B cell (primary cell): ENCODE results near the gene ATG16L1. TPM values are rescaled to one million over a fixed set of nuclear protein-coding genes. Genes with fewer than 3 reads are reported as not detected.

Experiments used
- ATAC-seq: fragments of 200-7000 bp; cut with Tn5 transposase; one replicate; pipeline ENCODE4 v1.10.0; 2021; ENCODE audit warnings: low read depth, mild to moderate bottlenecking, moderate number of reproducible peaks, moderate library complexity
- CTCF ChIA-PET: fragments of 350-600 bp; sonication (Branson Sonifier 250); formaldehyde crosslinking; loops from one replicate; lab custom pipeline; 2021; ENCODE audit warnings: antibody characterized with exemption, inconsistent platforms; lab: Charles Lee
- POLR2A ChIA-PET: fragments of 350-600 bp; sonication (Branson Sonifier 250); formaldehyde crosslinking; loops from one replicate; lab custom pipeline; 2021; ENCODE audit warnings: antibody characterized with exemption; lab: Charles Lee
- DNase-seq: peaks from one replicate; pipeline ENCODE4 v3.0.0; 2013
- H2AFZ ChIP-seq: 2 replicates; pipeline ENCODE4 v1.6.1; 2012; ENCODE audit warnings: mild to moderate bottlenecking, low read depth, low read length; ENCODE audit not compliant: insufficient read depth, poor library complexity, severe bottlenecking
- H3K27ac ChIP-seq, 2 donors: 1 replicate in 1 of 2; 2 replicates in 1 of 2; pipeline ENCODE4 v1.5.1; 2012 to 2013; ENCODE audit warnings: low read length in 2 of 2, mild to moderate bottlenecking in 2 of 2, moderate library complexity in 1 of 2
- H3K27me3 ChIP-seq, 4 experiments: fragments of 200-600 bp in 1 of 4; sonication (generic) in 1 of 4; replicated peaks in 1 of 4; 1 replicate in 2 of 4; 2 replicates in 2 of 4; pipeline versions ENCODE4 v1.6.1 to v1.7.0; 2013 to 2016; ENCODE audit warnings: low read length in 3 of 4, mild to moderate bottlenecking in 2 of 4, mixed read lengths in 1 of 4, moderate library complexity in 1 of 4; ENCODE audit not compliant: insufficient read depth in 4 of 4, control insufficient read depth in 3 of 4; ENCODE audit errors: control extremely low read depth in 1 of 4
- H3K36me3 ChIP-seq, 2 experiments: replicated peaks in 1 of 2; 1 replicate in 1 of 2; 2 replicates in 1 of 2; pipeline versions ENCODE4 v1.6.1 to v1.7.1; 2013; ENCODE audit warnings: low read length in 1 of 2; ENCODE audit not compliant: insufficient read depth in 2 of 2, control insufficient read depth in 1 of 2; ENCODE audit errors: control extremely low read depth in 1 of 2, extremely low read depth in 1 of 2
- H3K4me1 ChIP-seq, 2 donors: fragments of 200-600 bp in 1 of 2; sonication (generic) in 1 of 2; 1 replicate in 1 of 2; 2 replicates in 1 of 2; pipeline versions ENCODE4 v1.5.1 to v1.6.1; 2013 to 2017; ENCODE audit warnings: low read length in 2 of 2; ENCODE audit not compliant: control insufficient read depth in 2 of 2, insufficient read depth in 2 of 2
- H3K4me2 ChIP-seq: replicated peaks from 2 replicates; pipeline ENCODE3; 2012; ENCODE audit warnings: mild to moderate bottlenecking, low read depth, low read length; ENCODE audit not compliant: poor library complexity, severe bottlenecking
- H3K4me3 ChIP-seq, 5 experiments: fragments of 200-600 bp in 1 of 5; sonication (generic) in 1 of 5; 1 replicate in 3 of 5; 2 replicates in 2 of 5; pipeline versions ENCODE4 v1.5.1 to v1.7.0; 2011 to 2016; ENCODE audit warnings: low read length in 4 of 5, mild to moderate bottlenecking in 4 of 5, low read depth in 2 of 5, control low read depth in 1 of 5, moderate library complexity in 1 of 5; ENCODE audit not compliant: insufficient read depth in 1 of 5; ENCODE audit errors: control extremely low read depth in 1 of 5, extremely low read depth in 1 of 5
- H3K79me2 ChIP-seq: fragments of 200-600 bp; sonication (generic); one replicate; pipeline ENCODE4 v1.6.0; 2016; ENCODE audit warnings: low read length; ENCODE audit not compliant: control insufficient read depth, insufficient read depth
- H3K9ac ChIP-seq: fragments of 200-600 bp; sonication (generic); 2 replicates; pipeline ENCODE4 v1.6.1; 2017; ENCODE audit warnings: mild to moderate bottlenecking, low read length, moderate library complexity
- H3K9me3 ChIP-seq, 3 donors: one replicate each; pipeline versions ENCODE4 v1.6.1 to v1.7.1; 2013; ENCODE audit warnings: low read length in 2 of 3; ENCODE audit not compliant: control insufficient read depth in 2 of 3, insufficient read depth in 1 of 3; ENCODE audit errors: control extremely low read depth in 1 of 3
- H4K20me1 ChIP-seq: 2 replicates; pipeline ENCODE4 v1.6.0; 2012; ENCODE audit warnings: mild to moderate bottlenecking, low read length; ENCODE audit not compliant: insufficient read depth, control insufficient read depth, poor library complexity, severe bottlenecking
- H3K27ac Mint-ChIP-seq: one replicate; pipeline ENCODE4 v1.8.0; 2021; ENCODE audit warnings: mixed read lengths
- H3K27me3 Mint-ChIP-seq: one replicate; pipeline ENCODE4 v1.8.0; 2021; ENCODE audit warnings: mixed read lengths
- H3K4me1 Mint-ChIP-seq: one replicate; pipeline ENCODE4 v1.8.0; 2021; ENCODE audit warnings: mixed read lengths
- H3K4me3 Mint-ChIP-seq: one replicate; pipeline ENCODE4 v1.8.0; 2021; ENCODE audit warnings: mixed read lengths
- H3K9me3 Mint-ChIP-seq: one replicate; pipeline ENCODE4 v1.8.0; 2022; ENCODE audit warnings: mixed read lengths; ENCODE audit not compliant: insufficient read depth
- CTCF ChIP-seq: fragments of 200-600 bp; IDR thresholded peaks from one replicate; pipeline ENCODE4 v1.8.0; 2022; ENCODE audit warnings: antibody characterized with exemption, mild to moderate bottlenecking
- EZH2 ChIP-seq: IDR thresholded peaks from 2 replicates; pipeline ENCODE4 v1.6.1; 2012; ENCODE audit warnings: borderline replicate concordance, low read depth, mild to moderate bottlenecking, moderate library complexity, low read length; ENCODE audit not compliant: insufficient read depth, poor library complexity, severe bottlenecking
- WGBS: methylation state at CpG from one replicate; pipeline ENCODE4 v1.1.5; 2013; ENCODE audit warnings: missing lambda C conversion rate; ENCODE audit not compliant: insufficient coverage; 5-methylcytosine and 5-hydroxymethylcytosine counted together
- intact Hi-C: fragments of 100-400 bp; cut with micrococcal nuclease; formaldehyde crosslinking; loops from one replicate; pipeline ENCODE4 v1.10.0; 2022
- polyA plus RNA-seq: library from polyadenylated mRNA; depleted of rRNA; stranded (reverse); fragments of >200 nt; gene quantifications from 2 replicates; pipeline ENCODE4 v1.2.3, GENCODE V29; 2012
- total RNA-seq, 2 donors: library from RNA; stranded (reverse); fragments of 120-200 nt in 1 of 2; gene quantifications; 1 replicate in 1 of 2; 2 replicates in 1 of 2; pipeline versions ENCODE4 v1.2.3 to v1.2.4, GENCODE V29; 2013 to 2022

Gene ATG16L1
- total and polyA plus RNA-seq, 2 donors (not counting 1 experiment from before 2014, with no cell fraction given), result 25.7 to 69.9 TPM

DNA sequence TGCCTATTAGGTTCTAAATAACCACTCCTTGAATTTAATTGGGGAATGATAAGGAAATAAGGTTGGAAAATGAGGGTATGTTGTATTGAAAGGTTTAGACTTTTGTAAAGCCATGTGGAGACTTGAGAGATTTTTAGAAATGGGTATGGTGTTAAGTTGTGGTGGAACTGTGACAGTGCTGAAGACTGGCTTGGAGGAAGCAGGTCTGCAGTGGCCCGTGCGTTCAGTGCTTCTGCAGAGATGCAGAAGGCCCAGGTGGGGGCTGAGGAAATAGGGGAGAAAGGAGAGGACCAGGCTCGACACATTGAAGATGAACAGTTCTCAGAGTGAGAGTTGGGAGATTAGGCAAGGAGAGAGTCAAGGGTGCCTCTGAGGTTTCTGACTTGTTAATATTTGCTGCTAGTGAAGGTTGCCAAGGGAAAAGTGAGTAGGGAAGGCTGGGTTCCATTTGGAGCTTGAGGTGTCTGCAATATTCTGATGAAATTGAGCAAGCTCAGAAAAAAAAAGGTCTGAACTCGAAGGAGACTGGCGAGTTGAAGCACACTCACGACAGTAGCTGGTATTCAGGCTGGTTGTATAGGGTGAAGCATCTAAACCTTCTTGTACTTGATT is 30.6 kb downstream of the ATG16L1 start:
- TF ChIP-seq CTCF, result no peak
- TF ChIP-seq EZH2, result no peak
- ATAC-seq (no peak), DNase-seq (no peak)
- intact Hi-C loops, result no loop called here
- Histone ChIP-seq H3K9me3 (no peaks in the 10 kb centered on the region), H3K27me3 (no peaks in the 10 kb centered on the region), H4K20me1 (peaks cover 8% of the 10 kb centered on the region), H3K79me2 (peaks cover 35% of the 10 kb centered on the region), H3K4me1 (no peaks in the 10 kb centered on the region), H3K9ac (no peak overlapping the region), H2AFZ (no peak overlapping the region), H3K27ac (no peak overlapping the region), H3K4me3 (no peak overlapping the region), H3K36me3 (peaks cover 30 to 87% of the 10 kb centered on the region in 2 experiments), H3K4me2 (no peak overlapping the region)
- Mint-ChIP-seq H3K27ac (peak overlapping the region; percentile 42), H3K9me3 (no peaks in the 10 kb centered on the region), H3K27me3 (no peaks in the 10 kb centered on the region), H3K4me3 (no peak overlapping the region), H3K4me1 (peaks cover 7% of the 10 kb centered on the region)
- CTCF ChIA-PET, result interaction anchor here (2.2 kb wide), 1 partner anchor 14 kb away, joined by 5 read pairs; no protein-coding TSS in a partner anchor
- POLR2A ChIA-PET, result no interaction called here
- WGBS, result 97% methylated on average over 5 of the region's 6 CpGs

- Histone ChIP-seq H3K4me3 (no peak overlapping the region), H3K4me2 (no peak overlapping the region), H4K20me1 (peaks cover 8% of the 10 kb centered on the region), H3K27ac (no peak overlapping the region), H3K9me3 (no peaks in the 10 kb centered on the region), H2AFZ (no peak overlapping the region), H3K27me3 (no peaks in the 10 kb centered on the region), H3K79me2 (peaks cover 27% of the 10 kb centered on the region), H3K9ac (no peak overlapping the region), H3K36me3 (peaks cover 9 to 78% of the 10 kb centered on the region in 2 experiments), H3K4me1 (no peaks in the 10 kb centered on the region)
- DNase-seq (no peak), ATAC-seq (no peak)
- H3K4me3 Mint-ChIP-seq, result no peak overlapping the region
- intact Hi-C loops, result no loop called here
- POLR2A ChIA-PET, result interaction anchor here (0.6 to 0.7 kb wide), 2 partner anchors 35 to 199 kb away, joined by 3 to 7 read pairs; no protein-coding TSS in a partner anchor
- H3K9me3 Mint-ChIP-seq, result no peaks in the 10 kb centered on the region
- peaks cover 3% of the 10 kb centered on the region for H3K4me1 Mint-ChIP-seq
- 98% methylated on average over 5 of the region's 5 CpGs for WGBS
- CTCF ChIA-PET, result no interaction called here
- no peak overlapping the region for H3K27ac Mint-ChIP-seq
- H3K27me3 Mint-ChIP-seq, result no peaks in the 10 kb centered on the region
- TF ChIP-seq EZH2, result no peak
- TF ChIP-seq CTCF, result no peak
Measured at GRCh38 chr2:233285921-233286320, 34.4 kb downstream of the ATG16L1 start.
